Endodermal cell (in vitro differentiated cells): ENCODE measurements around the gene RTRAF. TPM values are rescaled to one million over a fixed set of nuclear protein-coding genes. Genes with fewer than 3 reads are reported as not detected.
A peak's percentile ranks its signal among the peaks of the same experiment; 100 is the strongest.

Experiments
- DNase-seq: peaks from one replicate; pipeline ENCODE4 v3.0.0-alpha.2; 2017
- H3K27ac ChIP-seq: 2 replicates; pipeline ENCODE4 v1.5.1; 2013; ENCODE audit warnings: mild to moderate bottlenecking, low read depth, low read length, moderate library complexity
- H3K27me3 ChIP-seq: 2 replicates; pipeline ENCODE4 v1.6.1; 2013; ENCODE audit warnings: mild to moderate bottlenecking, low read length, moderate library complexity; ENCODE audit not compliant: insufficient read depth, control insufficient read depth, poor library complexity, severe bottlenecking
- H3K36me3 ChIP-seq: 2 replicates; pipeline ENCODE4 v1.7.0; 2013; ENCODE audit warnings: mild to moderate bottlenecking, low read length, moderate library complexity; ENCODE audit not compliant: control insufficient read depth, insufficient read depth
- H3K4me1 ChIP-seq: one replicate; pipeline ENCODE4 v1.7.0; 2013; ENCODE audit warnings: low read length; ENCODE audit not compliant: control insufficient read depth, insufficient read depth
- H3K4me3 ChIP-seq: 2 replicates; pipeline ENCODE4 v1.5.1; 2013; ENCODE audit warnings: mild to moderate bottlenecking, low read length, moderate library complexity
- H3K9ac ChIP-seq: 2 replicates; pipeline ENCODE4 v1.6.1; 2013; ENCODE audit warnings: mild to moderate bottlenecking, low read length, moderate library complexity; ENCODE audit not compliant: poor library complexity, severe bottlenecking; ENCODE audit errors: extremely low read depth
- H3K9me3 ChIP-seq: 2 replicates; pipeline ENCODE4 v1.6.1; 2013; ENCODE audit warnings: mild to moderate bottlenecking, low read length, moderate library complexity; ENCODE audit not compliant: control insufficient read depth
- H3K27ac Mint-ChIP-seq: 2 replicates; pipeline ENCODE4 v1.8.0; 2020; ENCODE audit warnings: mixed read lengths
- H3K27me3 Mint-ChIP-seq: 2 replicates; pipeline ENCODE4 v1.8.0; 2021; ENCODE audit warnings: mild to moderate bottlenecking, mixed read lengths; ENCODE audit not compliant: insufficient read depth
- H3K36me3 Mint-ChIP-seq: 2 replicates; pipeline ENCODE4 v1.8.0; 2020; ENCODE audit warnings: low read depth, mixed read lengths
- H3K4me1 Mint-ChIP-seq: 2 replicates; pipeline ENCODE4 v1.8.0; 2020; ENCODE audit warnings: mixed read lengths
- H3K4me3 Mint-ChIP-seq: 2 replicates; pipeline ENCODE4 v1.8.0; 2020; ENCODE audit warnings: mild to moderate bottlenecking, moderate library complexity, mixed read lengths
- H3K9me3 Mint-ChIP-seq: 2 replicates; pipeline ENCODE4 v1.8.0; 2020; ENCODE audit warnings: mild to moderate bottlenecking, mixed read lengths
- WGBS, 2 experiments: methylation state at CpG; one replicate each; pipeline versions ENCODE4 v1.1.5 to v1.1.7; 2013; ENCODE audit warnings: missing lambda C conversion rate in 2 of 2, mixed read lengths in 1 of 2; ENCODE audit not compliant: insufficient coverage in 1 of 2, insufficient read length in 1 of 2; 5-methylcytosine and 5-hydroxymethylcytosine counted together
- total RNA-seq, 2 donors: library from RNA; stranded (reverse); fragmentation: NEBNext Ultra II Directional in 1 of 2; extraction: Animal tissue kit (Norgen Biotek cat#: 25700) in 1 of 2; gene quantifications; 2 replicates in 1 of 2; 3 replicates in 1 of 2; pipeline ENCODE4 v1.2.1, GENCODE V29; 2021
- TF ChIP-seq, protein P1 (sequence below): fragments of 200-600 bp; sonication (generic); conservative IDR thresholded peaks from 2 replicates; pipeline ENCODE4 v1.5.0; 2021; ENCODE audit warnings: antibody characterized with exemption, mild to moderate bottlenecking

Gene RTRAF
- total RNA-seq, 2 donors from 2014 or later, result 284 to 307 TPM

DNA sequence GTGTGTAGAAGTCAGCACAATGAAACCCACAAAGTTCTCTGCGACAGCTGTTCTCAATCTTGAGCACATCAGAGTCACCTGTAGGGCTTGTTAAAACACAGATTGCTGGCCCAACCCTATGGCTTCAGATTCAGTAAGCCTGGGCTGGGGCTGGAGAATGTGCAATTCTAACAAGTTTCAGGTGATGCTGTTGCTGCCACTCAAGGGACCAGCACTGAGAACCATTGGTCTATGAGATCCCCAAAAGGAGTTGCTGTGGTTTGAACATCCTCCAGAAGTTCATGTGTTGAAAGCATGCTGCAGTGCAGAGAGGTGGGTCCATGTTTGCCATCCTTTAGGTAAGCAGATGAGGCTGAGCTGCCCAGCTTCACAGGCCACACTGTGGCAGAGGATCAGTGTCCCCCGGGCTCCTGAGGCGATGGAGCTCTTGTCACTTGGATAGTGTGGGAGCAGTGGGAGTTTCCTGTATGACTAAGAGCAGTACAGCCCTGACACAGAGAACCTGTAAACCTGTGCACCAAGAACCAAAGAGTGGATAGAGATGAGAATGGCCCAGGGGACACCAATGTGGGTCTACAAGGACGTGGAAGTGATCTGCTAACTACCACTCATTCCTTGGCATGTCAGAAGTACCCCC lies 8.0 kb upstream of the RTRAF start:
- 94 to 100% methylated on average over 2 to 4 of the region's 4 CpGs for WGBS, 2 experiments
- Histone ChIP-seq H3K36me3 (no peaks in the 10 kb centered on the region), H3K9ac (no peak overlapping the region), H3K4me3 (no peak overlapping the region), H3K27me3 (peaks cover 6% of the 10 kb centered on the region), H3K27ac (no peak overlapping the region), H3K4me1 (no peaks in the 10 kb centered on the region), H3K9me3 (no peaks in the 10 kb centered on the region)
- peaks cover 22% of the 10 kb centered on the region for H3K4me1 Mint-ChIP-seq
- no peaks in the 10 kb centered on the region for H3K36me3 Mint-ChIP-seq
- no peak overlapping the region for H3K27ac Mint-ChIP-seq
- peaks cover 3% of the 10 kb centered on the region for H3K9me3 Mint-ChIP-seq
- H3K4me3 Mint-ChIP-seq, result no peak overlapping the region
- TF ChIP-seq, protein P1, sequence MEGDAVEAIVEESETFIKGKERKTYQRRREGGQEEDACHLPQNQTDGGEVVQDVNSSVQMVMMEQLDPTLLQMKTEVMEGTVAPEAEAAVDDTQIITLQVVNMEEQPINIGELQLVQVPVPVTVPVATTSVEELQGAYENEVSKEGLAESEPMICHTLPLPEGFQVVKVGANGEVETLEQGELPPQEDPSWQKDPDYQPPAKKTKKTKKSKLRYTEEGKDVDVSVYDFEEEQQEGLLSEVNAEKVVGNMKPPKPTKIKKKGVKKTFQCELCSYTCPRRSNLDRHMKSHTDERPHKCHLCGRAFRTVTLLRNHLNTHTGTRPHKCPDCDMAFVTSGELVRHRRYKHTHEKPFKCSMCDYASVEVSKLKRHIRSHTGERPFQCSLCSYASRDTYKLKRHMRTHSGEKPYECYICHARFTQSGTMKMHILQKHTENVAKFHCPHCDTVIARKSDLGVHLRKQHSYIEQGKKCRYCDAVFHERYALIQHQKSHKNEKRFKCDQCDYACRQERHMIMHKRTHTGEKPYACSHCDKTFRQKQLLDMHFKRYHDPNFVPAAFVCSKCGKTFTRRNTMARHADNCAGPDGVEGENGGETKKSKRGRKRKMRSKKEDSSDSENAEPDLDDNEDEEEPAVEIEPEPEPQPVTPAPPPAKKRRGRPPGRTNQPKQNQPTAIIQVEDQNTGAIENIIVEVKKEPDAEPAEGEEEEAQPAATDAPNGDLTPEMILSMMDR, result no peak
- H3K27me3 Mint-ChIP-seq, result peaks cover 16% of the 10 kb centered on the region
- DNase-seq, result no peak

DNA sequence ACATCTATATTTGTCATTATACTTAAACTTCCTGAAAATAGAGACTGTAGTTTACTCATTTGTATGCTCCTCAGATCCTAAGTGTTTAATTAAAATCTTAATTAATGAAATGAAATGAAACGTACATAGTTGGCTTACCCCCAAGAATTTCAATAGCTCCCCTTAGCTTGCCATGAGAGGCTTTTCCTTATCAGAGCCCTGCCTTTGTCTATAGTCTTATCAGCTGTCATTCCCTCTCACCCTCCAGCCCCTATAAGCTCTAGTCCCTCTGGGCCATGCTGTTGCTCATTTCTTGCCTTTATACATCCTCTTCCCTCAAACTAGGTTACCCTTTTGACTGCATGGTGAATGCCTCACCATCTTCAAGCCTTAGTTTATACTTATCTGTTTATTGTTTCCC lies 1.1 kb upstream of the RTRAF start:
- no peak overlapping the region for H3K9ac ChIP-seq

DNA sequence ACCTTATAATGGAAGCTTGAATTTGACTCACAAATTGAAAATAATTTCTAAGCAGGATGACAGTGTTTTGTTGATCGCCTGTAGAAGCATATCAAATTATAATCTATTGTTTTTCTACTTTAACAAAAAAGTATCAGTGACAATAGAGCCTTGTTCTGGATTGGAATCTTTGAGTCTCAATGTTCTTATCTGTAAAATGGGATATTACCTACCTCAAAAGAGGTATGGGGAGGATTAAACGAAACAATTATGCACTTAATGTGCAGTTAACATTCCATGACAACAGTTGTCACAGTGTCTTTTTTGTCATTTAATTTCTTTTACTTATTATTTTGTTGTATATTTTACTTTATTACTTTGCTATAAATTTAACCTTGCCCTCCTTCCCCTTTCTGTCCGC lies 1.1 kb downstream of the RTRAF start:
- H3K4me3 ChIP-seq, result peak overlapping the region; percentile 100
- peak overlapping the region; percentile 90 for H3K9ac ChIP-seq
- peaks cover 44% of the 10 kb centered on the region for H3K36me3 ChIP-seq
- H3K27me3 ChIP-seq, result peaks cover 5% of the 10 kb centered on the region
- H3K9me3 ChIP-seq, result no peaks in the 10 kb centered on the region
- H3K4me1 Mint-ChIP-seq, result peaks cover 26% of the 10 kb centered on the region
- TF ChIP-seq, protein P1, result no peak
- no peak for DNase-seq
- peaks cover 5% of the 10 kb centered on the region for H3K4me1 ChIP-seq
- H3K27ac ChIP-seq, result no peak overlapping the region
- peak overlapping the region; percentile 83 for H3K4me3 Mint-ChIP-seq
- WGBS, 2 experiments, result 79% methylated on average over 2 of the region's 3 CpGs; no CpG with 5 or more reads in 1 of the 2 experiments
- H3K27me3 Mint-ChIP-seq, result peaks cover 2% of the 10 kb centered on the region
- H3K9me3 Mint-ChIP-seq, result no peaks in the 10 kb centered on the region
- H3K27ac Mint-ChIP-seq, result no peak overlapping the region
- peaks cover 34% of the 10 kb centered on the region for H3K36me3 Mint-ChIP-seq

More for the DNA sequence above, 1.1 kb upstream of the RTRAF start:
- WGBS, 2 experiments, result 67% methylated on average over 1 of the region's 1 CpG; no CpG with 5 or more reads in 1 of the 2 experiments
- H3K36me3 ChIP-seq, result peaks cover 22% of the 10 kb centered on the region
- Mint-ChIP-seq H3K36me3 (peaks cover 17% of the 10 kb centered on the region), H3K4me1 (peaks cover 13% of the 10 kb centered on the region), H3K27ac (no peak overlapping the region), H3K27me3 (peaks cover 11% of the 10 kb centered on the region), H3K4me3 (no peak overlapping the region), H3K9me3 (peaks cover 3% of the 10 kb centered on the region)
- H3K4me1 ChIP-seq, result peaks cover 3% of the 10 kb centered on the region
- H3K27me3 ChIP-seq, result peaks cover 6% of the 10 kb centered on the region
- peak overlapping the region; percentile 100 for H3K4me3 ChIP-seq
- no peak for DNase-seq
- no peaks in the 10 kb centered on the region for H3K9me3 ChIP-seq
- TF ChIP-seq, protein P1, result no peak
- no peak overlapping the region for H3K27ac ChIP-seq
